Smooth muscle cell of the brain vasculature (primary cell): ENCODE measurements around the gene ABITRAM.
"Not testable (repeated sequence)": the region's sequence is repeated elsewhere in the genome, so short reads cannot be mapped to it uniquely, and the experiment has no call there.

ENCODE experiments used
- DNase-seq: peaks from one replicate; pipeline ENCODE4 v3.0.0-alpha.2; 2012; ENCODE audit warnings: low read depth, low spot score

Gene ABITRAM

DNA sequence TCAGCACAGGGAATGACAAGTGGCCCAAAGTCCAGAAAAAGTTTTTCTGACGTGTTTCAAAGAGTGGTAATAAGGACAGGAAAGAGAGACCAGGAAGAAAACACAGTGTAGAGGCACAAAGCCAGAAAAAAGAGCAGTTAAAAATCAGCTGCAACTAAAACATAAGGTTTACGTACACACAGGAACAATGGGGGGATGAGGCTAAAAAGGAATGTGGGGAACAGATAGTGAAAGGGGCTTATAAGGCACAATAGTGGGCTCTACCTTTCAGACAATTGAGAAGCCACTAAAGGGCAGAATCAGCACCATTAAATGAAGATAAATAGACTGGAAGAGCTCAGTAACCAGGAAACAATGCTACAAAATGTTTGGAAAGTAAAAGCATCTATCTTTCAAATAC is 5.8 kb upstream of the ABITRAM start:
- no peak for DNase-seq

DNA sequence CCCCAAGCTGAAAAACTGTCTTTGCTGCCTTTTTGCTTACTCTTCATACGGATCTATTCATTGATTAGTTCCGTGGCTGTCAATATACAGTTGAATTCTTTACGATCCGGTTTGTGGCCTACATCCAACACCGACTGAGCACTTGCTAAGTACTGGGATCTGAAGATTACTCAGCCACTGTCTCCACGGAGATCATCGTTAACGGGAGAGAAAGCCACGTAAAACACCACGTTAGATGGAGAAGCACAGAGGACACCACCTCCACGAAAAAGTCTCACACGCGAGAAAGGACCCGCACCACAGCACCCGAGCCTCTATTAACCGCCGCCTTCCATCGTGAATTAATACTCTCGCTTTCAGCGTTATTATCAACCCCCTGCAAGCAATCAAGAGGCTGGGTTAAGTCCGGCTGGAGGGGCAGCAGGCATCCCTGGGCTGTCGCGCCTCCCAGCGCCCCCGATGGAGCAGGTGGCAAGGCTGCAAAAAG is 926 bp upstream of the ABITRAM start:
- DNase-seq = no peak

DNA sequence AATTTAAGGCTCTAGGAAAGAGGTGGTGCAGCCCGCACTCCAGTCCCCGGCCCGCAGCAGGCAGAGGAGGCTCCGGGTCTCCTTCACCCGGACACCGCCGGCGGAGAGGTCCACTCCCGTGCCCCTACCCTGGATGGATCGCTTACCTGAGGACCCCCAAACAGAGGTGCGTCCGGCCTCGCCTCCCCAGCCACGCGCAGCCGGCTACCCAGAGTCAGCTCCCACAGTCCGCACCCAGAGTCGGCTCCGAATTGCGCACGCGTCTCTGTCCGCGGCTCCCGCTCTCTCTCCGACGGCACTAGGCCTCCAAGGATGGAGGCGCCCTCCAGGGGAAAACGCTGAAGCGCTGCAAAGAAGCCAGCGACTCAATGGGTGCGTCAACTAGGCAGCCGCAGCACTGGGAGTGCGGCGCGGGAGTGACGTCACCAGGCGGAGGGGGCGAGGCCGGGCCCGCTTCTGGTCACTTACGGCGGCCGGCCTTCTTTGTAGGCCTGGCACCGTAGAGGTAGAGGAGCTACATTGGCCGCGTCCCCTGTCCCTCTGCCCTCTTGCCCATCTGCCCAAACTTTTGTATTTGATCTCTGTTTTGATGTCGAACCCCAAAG is 380 bp upstream of the ABITRAM start, which contains the start of gene ELP1:
Gene ELP1, minus strand, starts transcription at position 407 of the 605 bp plus-strand sequence. CDS start 2,978 bp downstream, outside the sequence.
- peak; percentile 82 for DNase-seq

DNA sequence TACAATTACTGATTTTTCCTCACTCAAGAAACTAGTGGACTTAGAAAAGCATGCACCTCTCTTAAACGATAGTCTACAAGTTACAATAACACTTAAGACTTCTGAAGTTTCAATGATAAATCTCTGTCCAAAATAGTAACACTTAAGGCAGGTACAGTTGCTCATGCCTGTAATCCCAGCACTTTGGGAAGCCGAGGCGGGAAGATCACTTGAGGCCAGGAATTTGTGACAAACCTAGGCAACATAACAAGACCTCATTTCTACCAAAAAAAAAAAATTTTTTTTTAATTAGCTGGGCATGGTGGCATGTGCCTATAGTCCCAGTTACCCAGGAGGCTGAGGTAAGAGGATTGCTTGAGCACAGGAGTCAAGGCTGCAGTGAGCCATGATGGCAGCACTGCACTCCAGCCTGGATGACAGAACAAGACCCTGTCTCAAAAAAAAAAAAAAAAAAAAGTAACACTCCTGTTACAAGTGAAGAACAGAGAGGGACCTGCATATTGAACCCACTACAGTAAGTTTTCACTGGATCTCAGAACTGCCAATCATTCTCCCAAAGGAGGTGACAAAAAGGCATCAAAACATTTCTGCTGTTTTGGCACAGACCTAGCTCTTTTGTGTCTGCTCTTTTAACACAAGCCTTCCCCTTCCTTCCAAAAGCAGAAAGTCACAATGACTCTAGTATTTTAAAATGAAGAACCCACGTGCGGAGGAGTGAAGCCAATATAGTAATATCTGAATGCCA is 3.5 kb downstream of the ABITRAM start:
- no peak for DNase-seq

DNA sequence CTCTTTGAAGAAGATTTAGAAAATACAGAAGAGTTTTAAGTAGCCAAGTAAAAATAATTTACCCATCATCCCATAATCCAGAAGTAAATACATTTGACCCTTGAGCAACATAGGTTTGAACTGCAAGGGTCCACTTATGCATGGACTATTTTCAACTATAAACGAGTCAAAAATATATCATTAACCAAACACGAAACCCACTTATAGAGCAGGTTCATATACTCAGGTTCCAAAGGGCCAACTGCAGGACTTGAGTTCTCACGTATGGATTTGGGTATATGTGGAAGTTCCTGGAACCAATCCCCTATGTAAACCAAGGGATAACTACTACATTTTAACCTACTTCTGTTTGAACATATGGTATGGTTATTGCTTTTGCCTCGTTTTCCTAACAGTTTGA is 5.8 kb downstream of the ABITRAM start:
- no peak for DNase-seq

DNA sequence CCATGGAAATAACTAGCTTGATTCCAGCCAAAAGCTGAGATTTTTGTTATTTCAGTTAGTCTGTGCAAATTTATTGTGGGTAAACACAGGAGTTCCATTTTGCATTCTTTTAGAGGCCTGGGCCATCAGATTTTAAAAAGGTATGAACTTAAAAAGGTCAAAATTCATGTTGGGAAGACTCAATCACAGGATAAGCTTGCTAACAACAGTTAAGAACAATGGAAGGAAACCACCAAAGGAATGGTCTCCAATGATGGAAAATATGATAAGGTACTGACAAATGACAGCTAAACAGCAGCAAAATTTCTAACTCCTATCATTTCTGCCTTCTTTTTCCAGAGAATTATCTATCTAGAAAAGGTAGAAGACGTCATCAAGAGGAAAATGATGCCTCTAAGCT is 16.0 kb downstream of the ABITRAM start:
- DNase-seq = no peak

DNA sequence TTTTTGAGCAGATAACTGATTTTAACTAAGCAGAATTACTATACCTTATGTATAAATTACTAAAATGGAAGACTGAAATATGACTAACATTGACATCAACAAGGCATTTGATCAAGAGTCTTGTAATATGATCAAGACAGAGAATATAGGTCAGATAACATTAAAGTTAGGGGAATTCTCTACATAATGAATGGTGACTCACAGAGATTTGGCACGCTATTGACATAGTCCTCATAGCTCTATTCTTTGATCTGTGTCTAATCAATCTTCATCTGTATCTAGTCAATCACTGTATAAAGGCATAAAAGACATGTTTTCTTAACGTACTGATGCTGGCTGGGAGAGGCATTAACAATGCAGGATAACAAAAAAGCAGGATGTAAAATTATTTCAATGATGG is 17.4 kb downstream of the ABITRAM start:
- no peak for DNase-seq

DNA sequence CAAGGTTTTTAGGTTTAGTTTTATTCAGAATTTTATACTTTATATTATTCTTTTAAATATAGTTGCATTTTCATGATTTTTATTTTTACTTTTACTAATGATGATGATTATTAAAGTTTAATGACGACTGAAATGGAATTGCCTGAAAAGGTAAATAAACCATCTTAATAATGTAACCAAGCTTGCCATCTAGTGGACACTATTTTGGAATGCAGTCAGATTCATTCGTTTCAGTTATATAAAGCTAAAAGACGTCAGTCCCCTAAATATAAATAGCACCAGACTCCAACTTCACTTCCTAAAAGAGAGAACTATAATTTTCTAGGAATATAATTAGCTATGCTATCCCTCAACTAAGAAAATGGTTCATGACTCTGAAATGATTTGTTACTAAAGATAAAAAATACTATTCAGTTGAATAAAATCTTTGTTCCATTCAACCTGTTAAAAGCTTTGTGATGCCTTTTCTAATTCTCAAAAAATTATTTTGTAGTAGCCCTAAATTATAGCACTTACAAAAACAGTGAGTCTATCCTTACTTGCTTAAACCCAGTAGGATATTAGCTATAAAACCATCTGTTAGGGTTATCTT is 19.9 kb downstream of the ABITRAM start:
- DNase-seq = peak; percentile 36

DNA sequence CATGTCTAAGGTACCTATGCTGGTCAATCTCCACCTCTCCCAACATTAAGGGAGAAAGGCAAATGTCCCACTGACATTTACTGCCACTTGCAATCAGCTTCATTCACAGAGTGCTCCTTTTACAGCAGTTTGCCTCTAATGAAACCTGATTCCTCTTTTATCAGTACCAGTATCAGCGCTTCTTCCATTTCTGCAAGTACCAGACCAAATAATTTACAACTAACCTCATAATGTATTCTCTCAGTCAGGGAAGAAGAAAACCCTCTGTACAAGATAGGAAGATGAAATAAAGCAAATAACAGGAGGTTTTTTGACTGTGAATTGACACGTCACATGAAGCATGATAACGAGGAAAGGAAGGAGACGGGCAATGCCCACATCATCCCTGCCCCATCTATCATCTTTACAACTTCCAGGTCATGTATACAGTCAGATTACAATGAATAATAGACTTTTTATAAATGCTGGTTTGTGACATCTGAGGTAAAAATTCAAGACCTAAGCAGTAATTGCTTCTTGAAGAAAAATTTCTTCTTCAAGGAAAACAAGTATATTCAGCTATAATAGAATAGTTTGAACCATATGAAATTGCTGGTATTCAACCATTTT is 21.9 kb downstream of the ABITRAM start:
- DNase-seq = no peak

DNA sequence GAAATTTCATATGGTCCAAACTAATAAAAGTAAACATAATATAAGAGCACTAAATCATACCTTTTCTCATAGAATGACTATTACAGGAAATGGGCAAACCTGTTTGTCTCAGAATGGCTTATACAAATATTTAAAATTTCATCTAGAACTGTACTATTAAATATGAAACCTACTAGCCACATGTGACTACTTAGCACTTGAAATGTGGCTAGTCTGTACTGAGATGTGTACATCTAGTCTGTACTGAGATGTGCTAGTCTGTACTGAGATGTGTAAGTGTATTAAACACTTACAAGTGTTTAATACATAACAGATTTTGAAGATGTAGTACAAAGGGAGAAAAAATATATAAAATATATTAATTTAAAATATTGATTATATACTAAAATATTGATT is 22.4 kb downstream of the ABITRAM start:
- DNase-seq = no peak

DNA sequence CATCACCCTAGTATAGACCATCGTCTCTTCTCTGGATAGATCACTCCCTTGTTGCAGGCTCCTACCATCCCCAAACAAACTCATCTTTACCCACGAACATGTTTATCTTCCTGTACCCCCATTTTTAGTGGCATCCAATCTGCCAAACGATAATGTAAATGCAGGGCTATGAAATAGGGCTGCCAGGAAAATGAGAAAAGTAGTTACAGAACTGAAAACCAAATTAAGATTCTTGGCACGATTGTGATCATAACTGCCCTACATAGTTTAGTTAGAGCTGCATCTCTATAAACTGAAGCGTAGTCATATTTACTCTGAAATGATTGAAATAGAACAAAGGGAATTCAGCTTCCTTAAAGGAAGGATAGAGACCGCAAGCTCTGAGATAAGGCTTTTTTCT is 26.1 kb downstream of the ABITRAM start:
- no peak for DNase-seq

DNA sequence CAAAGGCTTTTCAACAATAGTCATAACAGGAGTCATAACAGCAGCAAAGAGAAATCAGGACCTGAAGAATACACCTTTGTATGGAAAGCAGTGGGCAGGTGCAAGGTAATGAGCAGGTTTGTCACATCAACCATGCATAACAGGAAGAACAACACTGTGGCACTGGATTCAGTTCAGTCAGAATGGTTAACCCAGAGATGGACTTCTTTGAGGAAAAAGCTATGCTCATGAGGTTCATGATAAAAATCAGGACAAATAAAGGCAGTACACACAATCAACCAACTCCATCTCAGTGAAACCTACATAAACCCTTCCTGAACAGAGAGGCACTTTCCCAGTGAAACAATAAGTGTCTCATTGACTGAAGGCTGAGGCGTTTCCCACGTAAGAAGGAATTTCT is 27.0 kb downstream of the ABITRAM start:
- DNase-seq = no peak

DNA sequence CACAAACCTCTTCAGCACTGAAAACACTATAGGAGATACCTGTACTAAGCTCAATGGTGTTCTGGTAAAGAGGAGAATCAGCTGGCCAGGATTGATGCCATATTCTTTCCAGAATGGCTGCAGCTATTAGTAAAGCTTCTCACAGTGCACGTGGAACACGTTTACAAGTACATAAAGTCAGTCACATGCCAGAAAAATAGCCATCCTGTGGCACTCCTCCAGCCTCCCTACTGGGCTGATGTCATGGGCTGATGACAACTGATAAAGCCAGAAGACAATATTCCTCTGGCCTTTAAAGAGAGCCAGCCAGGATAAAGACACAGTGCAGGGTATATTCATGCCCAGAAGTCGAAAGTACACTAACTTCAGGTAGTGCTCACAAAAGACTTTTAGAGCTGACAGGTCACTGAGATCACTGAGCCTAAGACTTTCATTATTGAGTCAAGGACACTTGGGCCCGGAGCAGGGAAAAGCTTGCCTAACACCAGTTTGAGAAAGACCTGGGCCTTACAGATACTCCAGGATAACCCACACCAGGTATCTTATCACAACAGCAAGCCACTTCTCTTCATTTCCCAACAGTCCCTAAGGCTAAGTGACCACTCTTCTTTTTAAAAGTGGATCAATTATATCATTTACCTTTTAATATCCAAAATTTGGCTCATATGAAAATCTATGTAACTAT is 29.4 kb downstream of the ABITRAM start:
- DNase-seq = no peak

DNA sequence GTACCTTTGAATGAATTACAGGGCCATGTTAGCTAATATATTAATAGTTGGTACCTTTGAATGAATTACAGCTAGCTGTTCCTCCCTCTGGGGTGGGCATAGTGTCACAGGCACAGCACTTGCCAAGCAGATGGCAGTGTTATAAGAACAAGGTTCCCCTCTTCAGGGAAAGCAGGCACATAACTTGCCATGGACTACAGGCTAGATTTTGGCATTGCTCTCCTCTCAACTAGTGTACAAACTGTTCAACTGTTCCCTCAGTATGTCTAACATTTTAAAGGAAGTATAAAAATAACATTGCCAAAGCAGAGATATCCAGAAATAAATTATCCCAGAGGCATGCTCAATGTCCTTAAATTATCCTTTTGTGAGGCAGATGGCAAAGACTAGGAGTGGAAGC is 33.7 kb downstream of the ABITRAM start:
- DNase-seq = no peak

DNA sequence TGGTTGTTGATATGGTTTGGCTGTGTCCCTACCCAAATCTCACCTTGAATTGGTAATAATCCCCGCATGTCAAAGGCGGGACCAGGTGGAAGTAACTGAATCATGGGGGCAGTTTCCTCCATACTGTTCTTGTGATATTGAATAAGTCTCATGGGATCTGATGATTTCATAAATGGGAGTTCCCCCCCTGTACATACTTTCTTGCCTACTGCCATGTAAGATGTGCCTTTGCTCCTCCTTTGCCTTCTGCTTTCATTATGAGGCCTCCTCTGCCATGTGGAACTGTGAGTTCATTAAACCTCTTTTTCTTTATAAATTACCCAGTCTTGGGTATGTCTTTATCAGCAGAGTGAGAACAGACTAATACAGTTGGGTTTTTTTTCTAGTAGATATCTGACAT is 37.2 kb downstream of the ABITRAM start:
- DNase-seq = not testable (repeated sequence)

DNA sequence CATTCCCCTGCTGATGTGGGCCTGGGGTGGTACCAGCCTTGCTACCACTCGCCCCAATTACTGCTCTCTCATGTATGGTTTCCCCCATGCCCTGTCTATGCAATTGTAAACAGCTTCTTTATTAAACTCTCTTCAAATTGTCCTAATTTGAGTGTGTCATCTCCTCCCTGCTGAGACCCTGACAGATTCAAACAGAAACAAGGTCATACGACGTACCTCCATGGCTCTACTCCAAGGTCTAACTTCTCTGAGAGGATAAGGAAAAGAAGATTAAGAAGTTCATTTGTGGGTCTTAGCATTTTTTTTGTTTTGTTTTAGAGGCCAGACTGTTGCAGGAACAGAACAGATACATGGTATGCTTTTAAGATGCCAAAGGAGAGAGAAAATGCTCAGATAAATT is 38.0 kb downstream of the ABITRAM start:
- no peak for DNase-seq

DNA sequence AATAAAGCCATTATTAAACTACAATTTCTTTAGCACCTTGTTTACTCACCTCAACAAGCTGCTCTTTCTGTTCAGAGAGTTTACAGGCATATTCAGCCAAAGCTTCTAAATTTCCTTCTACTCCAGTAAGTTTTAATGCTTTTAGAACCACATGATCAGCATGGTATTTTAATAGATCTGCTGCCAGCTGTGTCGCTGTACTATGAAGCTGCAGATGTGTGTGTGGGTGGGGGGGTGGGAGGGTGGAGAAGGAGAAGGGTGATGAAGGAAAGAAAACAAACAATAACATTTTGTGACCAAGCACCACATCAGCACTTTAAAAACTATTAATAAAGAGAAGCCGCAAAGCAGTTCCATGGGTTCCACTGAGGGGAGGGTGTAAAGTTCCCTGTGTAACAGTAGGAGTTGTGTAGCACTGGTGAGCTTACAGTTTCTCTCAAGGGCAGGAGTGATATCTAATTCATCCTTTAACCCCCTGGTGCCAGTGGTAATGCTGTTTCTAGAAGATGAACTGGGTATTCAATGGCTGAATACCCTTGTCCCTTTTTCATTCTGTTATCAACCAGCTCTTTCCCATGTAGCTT is 38.5 kb downstream of the ABITRAM start:
- DNase-seq = no peak

DNA sequence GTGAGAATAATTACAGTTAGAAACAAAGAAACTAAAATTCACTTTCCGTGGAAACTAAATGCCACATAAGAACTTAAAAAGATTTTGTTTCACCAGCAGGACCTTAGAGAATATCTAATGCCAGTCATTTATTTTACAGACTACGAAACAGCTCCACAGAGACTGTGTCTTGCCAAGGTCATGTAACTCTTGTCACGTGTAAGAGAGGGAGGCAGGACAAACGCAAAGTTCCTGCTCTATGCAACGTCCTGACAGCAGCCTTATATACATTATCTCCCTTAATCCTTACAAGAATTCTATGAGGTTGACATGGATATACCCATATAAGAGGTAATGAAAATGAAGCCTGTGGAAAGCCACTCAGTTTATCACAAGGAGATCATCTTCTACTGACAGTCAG is 39.7 kb downstream of the ABITRAM start:
- no peak for DNase-seq

DNA sequence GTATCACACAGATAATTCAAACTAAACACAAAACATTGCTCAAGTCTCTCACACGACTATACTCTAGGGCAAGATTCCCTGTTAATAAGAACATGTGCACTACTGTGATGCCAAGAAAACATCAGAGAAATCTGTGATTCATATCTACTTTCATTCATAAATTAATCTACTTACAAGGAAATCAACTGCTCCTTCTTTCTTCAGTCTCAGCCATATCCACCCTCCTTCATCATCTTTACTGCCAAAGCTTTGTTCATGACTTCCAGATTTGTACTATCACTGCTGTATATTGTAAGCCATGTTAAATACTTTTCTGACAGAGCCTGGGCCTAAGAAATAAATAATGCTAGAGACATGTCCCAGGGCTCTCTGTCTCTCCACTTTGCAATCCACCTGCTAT is 44.0 kb downstream of the ABITRAM start:
- DNase-seq = no peak

DNA sequence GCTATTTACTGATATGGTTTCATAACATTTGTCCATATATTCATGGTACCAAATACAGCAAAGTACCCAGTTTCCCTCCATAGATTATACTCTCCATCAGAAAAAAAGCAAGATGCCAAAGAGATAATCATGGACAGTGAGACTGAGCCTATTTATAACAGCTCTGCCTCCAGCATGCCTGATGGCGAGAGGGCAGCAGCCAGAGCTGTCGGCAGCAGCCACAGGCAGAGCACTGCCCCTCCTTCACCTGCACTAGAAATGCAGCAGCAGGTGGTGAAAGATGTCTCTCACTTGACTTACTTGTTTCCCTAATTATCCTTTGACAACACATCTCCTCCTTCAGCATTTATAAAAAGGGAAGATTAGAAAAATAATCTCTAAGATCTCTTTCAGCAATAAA is 46.7 kb downstream of the ABITRAM start:
- DNase-seq = no peak

DNA sequence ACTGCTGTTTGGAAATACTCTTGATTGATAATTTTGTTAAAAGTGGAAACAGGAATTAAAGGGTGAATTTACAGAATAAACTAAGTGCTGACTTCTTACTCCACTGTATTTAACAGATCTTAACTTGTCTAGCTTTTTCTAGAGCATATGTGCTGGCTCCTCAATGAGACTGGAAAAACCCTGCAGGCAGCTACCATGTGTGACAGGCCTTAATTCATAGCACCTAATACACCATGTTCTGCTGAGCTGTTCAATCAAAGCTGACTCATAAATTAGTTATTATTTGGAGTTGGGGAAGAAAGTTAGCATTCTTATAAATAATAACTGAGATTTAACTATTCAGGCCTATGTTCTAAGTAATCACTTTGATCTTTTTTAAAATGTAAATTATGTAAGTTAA is 49.7 kb downstream of the ABITRAM start:
- no peak for DNase-seq
